Measurements from ENCODE around the gene PLXND1.

DNA sequence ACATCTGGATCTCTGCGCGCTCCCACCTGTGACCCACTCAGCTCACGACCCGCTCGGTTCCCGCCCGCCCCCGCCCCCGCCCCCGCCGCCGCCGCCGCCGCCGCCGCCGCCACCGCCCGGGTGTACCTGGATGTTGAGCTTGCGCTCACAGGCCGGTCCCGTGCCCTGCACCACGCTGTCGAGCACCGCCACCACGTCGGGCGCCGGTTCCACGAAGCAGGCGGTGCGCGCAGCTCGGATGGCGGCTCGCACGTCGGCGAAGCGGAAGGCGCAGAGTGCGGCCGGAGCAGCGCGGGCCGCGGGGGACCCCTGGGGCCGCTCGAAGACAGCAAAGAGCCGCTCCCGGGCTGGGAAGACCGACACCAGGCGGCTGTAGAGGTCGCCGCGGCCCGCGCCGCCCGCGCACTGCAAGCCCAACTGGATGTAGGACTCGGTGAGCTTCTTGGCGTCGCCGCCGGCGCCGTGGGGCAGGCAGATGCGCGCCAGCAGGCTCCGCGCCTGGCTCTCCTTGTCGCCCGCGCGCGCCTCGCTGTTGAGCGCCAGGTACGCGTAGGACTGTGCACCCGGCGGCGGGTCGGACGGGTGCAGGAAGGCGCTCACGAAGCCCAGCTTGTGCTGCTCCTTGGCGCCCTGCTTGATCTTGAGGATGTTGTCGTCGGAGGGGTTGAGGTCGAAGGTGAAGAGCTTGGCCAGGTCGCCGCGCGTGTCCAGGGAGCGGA lies 1.1 kb downstream of the PLXND1 start:
- TF ChIP-seq EZH2 (IDR thresholded peaks at IDR 0.05): no peak
- no peak for TF ChIP-seq POLR2AphosphoS5 (IDR thresholded peaks at IDR 0.05; ENCODE audit: borderline replicate concordance, low read depth, low read length)
